ENCODE measurements around the gene POLE2.

- TF ChIP-seq, protein P1, sequence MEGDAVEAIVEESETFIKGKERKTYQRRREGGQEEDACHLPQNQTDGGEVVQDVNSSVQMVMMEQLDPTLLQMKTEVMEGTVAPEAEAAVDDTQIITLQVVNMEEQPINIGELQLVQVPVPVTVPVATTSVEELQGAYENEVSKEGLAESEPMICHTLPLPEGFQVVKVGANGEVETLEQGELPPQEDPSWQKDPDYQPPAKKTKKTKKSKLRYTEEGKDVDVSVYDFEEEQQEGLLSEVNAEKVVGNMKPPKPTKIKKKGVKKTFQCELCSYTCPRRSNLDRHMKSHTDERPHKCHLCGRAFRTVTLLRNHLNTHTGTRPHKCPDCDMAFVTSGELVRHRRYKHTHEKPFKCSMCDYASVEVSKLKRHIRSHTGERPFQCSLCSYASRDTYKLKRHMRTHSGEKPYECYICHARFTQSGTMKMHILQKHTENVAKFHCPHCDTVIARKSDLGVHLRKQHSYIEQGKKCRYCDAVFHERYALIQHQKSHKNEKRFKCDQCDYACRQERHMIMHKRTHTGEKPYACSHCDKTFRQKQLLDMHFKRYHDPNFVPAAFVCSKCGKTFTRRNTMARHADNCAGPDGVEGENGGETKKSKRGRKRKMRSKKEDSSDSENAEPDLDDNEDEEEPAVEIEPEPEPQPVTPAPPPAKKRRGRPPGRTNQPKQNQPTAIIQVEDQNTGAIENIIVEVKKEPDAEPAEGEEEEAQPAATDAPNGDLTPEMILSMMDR (IDR thresholded peaks at IDR 0.05) = no peak
- TF ChIP-seq POLR2A (IDR thresholded peaks at IDR 0.05) = no peak
Observed at GRCh38 chr14:49670475-49670874, 17.5 kb downstream of the POLE2 start.
